ENCODE results near the gene RWDD2A. TPM values are rescaled to one million over a fixed set of nuclear protein-coding genes. Genes with fewer than 3 reads are reported as not detected.

The RWDD2A gene
- total and polyA plus RNA-seq, 2 of the 8 experiments (the other 6 are each of a cell fraction or from before 2014, with no cell fraction given): 2.1 to 3.6 TPM

GRCh38 chr6:83221889-83222479 lies 28.8 kb downstream of the RWDD2A start (continued):
- peak in 1 of 3 experiments; percentile 28; a peak in 2 of 4 replicates for TF ChIP-seq CTCF (IDR thresholded peaks at IDR 0.05; ENCODE audit: control extremely low read depth in 1 of 3, insufficient read depth in 1 of 3, low read depth in 1 of 3, low read length in 3 of 3)
- TF ChIP-seq ATF3 (IDR thresholded peaks at IDR 0.05; ENCODE audit: insufficient read depth, low read depth, low read length): no peak
- no peak for TF ChIP-seq BRCA1 (IDR thresholded peaks at IDR 0.05; ENCODE audit: low read depth, low read length)

Measured in H1 (cell line).